ENCODE results near the gene CLEC5A.

- TF ChIP-seq CTCF (IDR thresholded peaks at IDR 0.05; ENCODE audit: low read depth, low read length, poor library complexity, severe bottlenecking) (no peak), EZH2phosphoT487 (IDR thresholded peaks at IDR 0.05; ENCODE audit: borderline replicate concordance, low read length) (no peak)
Observed at GRCh38 chr7:141973673-141974072, 26.9 kb upstream of the CLEC5A start, which contains the start of gene TAS2R38.

All from DOHH2 (cell line).